ENCODE measurements around the gene TBC1D10A.

TBC1D10A gene

DNA sequence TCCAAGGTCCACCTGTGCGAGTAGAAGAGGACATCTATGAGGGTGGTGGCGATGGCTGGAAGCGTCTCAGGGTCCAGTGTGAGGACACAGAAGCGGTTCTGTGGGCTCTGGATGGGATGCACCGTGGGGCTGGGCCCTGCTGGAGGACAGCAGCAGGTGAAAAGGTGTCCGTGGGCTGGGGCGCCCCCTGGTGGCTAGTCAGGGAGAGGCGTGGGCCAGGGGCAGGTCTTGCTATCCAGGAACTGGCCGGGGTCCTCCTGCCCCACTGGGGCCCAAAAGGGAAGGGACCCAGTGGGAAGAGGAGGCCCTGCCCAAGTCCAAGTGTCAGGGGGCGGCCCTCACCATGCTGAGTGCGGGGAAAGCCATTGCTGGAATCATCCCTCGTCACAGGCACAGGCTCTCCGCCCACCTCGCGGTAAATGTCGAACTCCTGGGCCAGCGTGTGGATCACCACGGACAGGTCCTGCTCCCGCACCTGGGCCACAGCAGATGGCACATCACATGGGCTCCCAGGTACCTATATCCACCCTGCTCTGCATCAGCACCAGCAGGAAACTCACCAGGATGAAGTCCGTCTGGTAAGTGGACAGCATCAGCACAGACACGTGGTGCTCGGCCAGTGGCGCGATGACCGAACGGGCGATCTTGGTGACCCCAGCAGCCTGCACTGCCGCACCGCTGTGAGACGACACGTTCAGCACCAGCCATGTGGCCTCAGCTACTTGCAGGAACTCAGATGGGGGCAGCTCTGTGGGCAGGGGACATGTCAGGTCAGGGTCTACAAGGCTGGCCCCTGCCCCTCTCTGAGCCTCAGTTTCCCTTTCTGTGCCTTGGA lies 39.7 kb downstream of the TBC1D10A start:
- no peaks in the 10 kb centered on the region for H3K9me3 ChIP-seq (ENCODE audit: insufficient read depth, low read depth, low read length)
- peaks cover 10% of the 10 kb centered on the region; the same call in 1 of the 2 replicates for H3K36me3 ChIP-seq (ENCODE audit: insufficient read depth, low read length)
- no peak overlapping the region for H2AFZ ChIP-seq (ENCODE audit: low read length)
- no peak overlapping the region for H3K9ac ChIP-seq (ENCODE audit: low read depth, low read length, poor library complexity, severe bottlenecking)
- H3K27me3 ChIP-seq (ENCODE audit: insufficient read depth, low read length, poor library complexity, severe bottlenecking): no peaks in the 10 kb centered on the region
- H3K4me3 ChIP-seq (ENCODE audit: low read length, poor library complexity, severe bottlenecking): no peak overlapping the region
- no peak overlapping the region for H3K4me2 ChIP-seq (ENCODE audit: low read depth, low read length, poor library complexity, severe bottlenecking)
- no peaks in the 10 kb centered on the region for H4K20me1 ChIP-seq (ENCODE audit: insufficient read depth, low read length, poor library complexity, severe bottlenecking)
- H3K9me2 ChIP-seq (replicated peaks; ENCODE audit: low read depth, low read length): no peaks in the 10 kb centered on the region
- no peak for TF ChIP-seq EZH2phosphoT487 (IDR thresholded peaks at IDR 0.05; ENCODE audit: borderline replicate concordance)
- TF ChIP-seq, protein P1, sequence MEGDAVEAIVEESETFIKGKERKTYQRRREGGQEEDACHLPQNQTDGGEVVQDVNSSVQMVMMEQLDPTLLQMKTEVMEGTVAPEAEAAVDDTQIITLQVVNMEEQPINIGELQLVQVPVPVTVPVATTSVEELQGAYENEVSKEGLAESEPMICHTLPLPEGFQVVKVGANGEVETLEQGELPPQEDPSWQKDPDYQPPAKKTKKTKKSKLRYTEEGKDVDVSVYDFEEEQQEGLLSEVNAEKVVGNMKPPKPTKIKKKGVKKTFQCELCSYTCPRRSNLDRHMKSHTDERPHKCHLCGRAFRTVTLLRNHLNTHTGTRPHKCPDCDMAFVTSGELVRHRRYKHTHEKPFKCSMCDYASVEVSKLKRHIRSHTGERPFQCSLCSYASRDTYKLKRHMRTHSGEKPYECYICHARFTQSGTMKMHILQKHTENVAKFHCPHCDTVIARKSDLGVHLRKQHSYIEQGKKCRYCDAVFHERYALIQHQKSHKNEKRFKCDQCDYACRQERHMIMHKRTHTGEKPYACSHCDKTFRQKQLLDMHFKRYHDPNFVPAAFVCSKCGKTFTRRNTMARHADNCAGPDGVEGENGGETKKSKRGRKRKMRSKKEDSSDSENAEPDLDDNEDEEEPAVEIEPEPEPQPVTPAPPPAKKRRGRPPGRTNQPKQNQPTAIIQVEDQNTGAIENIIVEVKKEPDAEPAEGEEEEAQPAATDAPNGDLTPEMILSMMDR (conservative IDR thresholded peaks at IDR 0.05; ENCODE audit: low read length): peak; percentile 83
- H3F3A ChIP-seq (ENCODE audit: low read depth): 0 out of 2 replicates have a peak, but pooled peaks cover 8% of the 10 kb centered on the region
- peaks cover 49% of the 10 kb centered on the region for H3K4me1 ChIP-seq (ENCODE audit: insufficient read depth, low read length, poor library complexity, severe bottlenecking)
- H3K79me2 ChIP-seq (ENCODE audit: insufficient read depth, low read length): peaks cover 9% of the 10 kb centered on the region

DNA sequence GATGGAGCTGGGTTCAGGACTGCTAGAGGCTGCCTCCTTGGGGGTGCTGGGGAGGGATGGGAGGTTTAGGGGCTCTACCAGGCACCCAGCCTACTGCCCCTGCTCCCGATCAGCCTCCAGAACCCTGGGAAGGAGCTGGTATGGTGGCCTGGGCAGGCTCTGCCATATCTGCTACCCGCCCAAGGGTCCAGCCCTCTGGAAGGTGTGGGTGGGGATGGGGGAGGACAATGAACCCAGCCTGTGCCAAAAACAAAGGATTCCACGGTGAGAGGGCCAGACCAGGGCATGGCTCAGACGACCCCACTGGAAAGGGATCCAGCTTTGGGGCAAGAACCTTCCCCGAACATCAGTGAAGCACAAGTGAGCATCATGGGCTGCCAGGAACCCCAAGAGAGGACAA lies 40.4 kb downstream of the TBC1D10A start:
- TF ChIP-seq, protein P1 (conservative IDR thresholded peaks at IDR 0.05; ENCODE audit: low read length): no peak
- TF ChIP-seq EZH2phosphoT487 (IDR thresholded peaks at IDR 0.05; ENCODE audit: borderline replicate concordance): no peak
- Histone ChIP-seq H3K36me3 (ENCODE audit: insufficient read depth, low read length) (peaks cover 4% of the 10 kb centered on the region; the same call in 1 of the 2 replicates), H3K9ac (ENCODE audit: low read depth, low read length, poor library complexity, severe bottlenecking) (no peak overlapping the region)

DNA sequence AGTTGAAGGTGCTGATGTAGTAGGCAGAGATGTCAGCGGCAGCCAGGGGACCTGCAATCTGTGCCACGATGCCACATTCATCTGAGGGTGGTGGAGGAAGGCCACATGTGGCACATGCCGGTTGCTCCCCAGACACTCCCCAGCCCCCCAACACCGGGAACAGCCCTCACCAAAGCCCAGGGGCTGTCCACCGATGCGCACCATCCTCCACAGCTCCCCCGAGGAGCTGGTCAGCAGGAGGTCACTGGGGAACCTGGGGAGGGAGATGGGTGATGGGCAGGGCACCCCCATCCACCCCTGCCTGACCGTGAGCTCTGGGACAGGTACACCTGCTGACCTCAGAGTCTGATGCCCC lies 40.9 kb downstream of the TBC1D10A start:
- H3K9me2 ChIP-seq (replicated peaks; ENCODE audit: low read depth, low read length): no peaks in the 10 kb centered on the region
- H3K4me2 ChIP-seq (ENCODE audit: low read depth, low read length, poor library complexity, severe bottlenecking): no peak overlapping the region
- H3K4me3 ChIP-seq (ENCODE audit: low read length, poor library complexity, severe bottlenecking): no peak overlapping the region
- no peak overlapping the region for H3K9ac ChIP-seq (ENCODE audit: low read depth, low read length, poor library complexity, severe bottlenecking)
- H3K79me2 ChIP-seq (ENCODE audit: insufficient read depth, low read length): peaks cover 9% of the 10 kb centered on the region
- H3F3A ChIP-seq (ENCODE audit: low read depth): 0 out of 2 replicates have a peak, but pooled peaks cover 8% of the 10 kb centered on the region
- H2AFZ ChIP-seq (ENCODE audit: low read length): no peak overlapping the region
- TF ChIP-seq, protein P1 (conservative IDR thresholded peaks at IDR 0.05; ENCODE audit: low read length): no peak
- TF ChIP-seq EZH2phosphoT487 (IDR thresholded peaks at IDR 0.05; ENCODE audit: borderline replicate concordance): no peak
- H3K4me1 ChIP-seq (ENCODE audit: insufficient read depth, low read length, poor library complexity, severe bottlenecking): peaks cover 41% of the 10 kb centered on the region
- H3K36me3 ChIP-seq (ENCODE audit: insufficient read depth, low read length): no peaks in the 10 kb centered on the region
- no peaks in the 10 kb centered on the region for H3K9me3 ChIP-seq (ENCODE audit: insufficient read depth, low read depth, low read length)
- no peaks in the 10 kb centered on the region for H3K27me3 ChIP-seq (ENCODE audit: insufficient read depth, low read length, poor library complexity, severe bottlenecking)
- no peaks in the 10 kb centered on the region for H4K20me1 ChIP-seq (ENCODE audit: insufficient read depth, low read length, poor library complexity, severe bottlenecking)

More for the DNA sequence above, 40.4 kb downstream of the TBC1D10A start:
- H3K27me3 ChIP-seq (ENCODE audit: insufficient read depth, low read length, poor library complexity, severe bottlenecking): no peaks in the 10 kb centered on the region
- peaks cover 46% of the 10 kb centered on the region for H3K4me1 ChIP-seq (ENCODE audit: insufficient read depth, low read length, poor library complexity, severe bottlenecking)
- H3K4me2 ChIP-seq (ENCODE audit: low read depth, low read length, poor library complexity, severe bottlenecking): no peak overlapping the region
- H3F3A ChIP-seq (ENCODE audit: low read depth): 0 out of 2 replicates have a peak, but pooled peaks cover 8% of the 10 kb centered on the region
- no peaks in the 10 kb centered on the region for H4K20me1 ChIP-seq (ENCODE audit: insufficient read depth, low read length, poor library complexity, severe bottlenecking)
- no peak overlapping the region for H3K4me3 ChIP-seq (ENCODE audit: low read length, poor library complexity, severe bottlenecking)
- H3K9me2 ChIP-seq (replicated peaks; ENCODE audit: low read depth, low read length): no peaks in the 10 kb centered on the region
- H2AFZ ChIP-seq (ENCODE audit: low read length): no peak overlapping the region
- H3K9me3 ChIP-seq (ENCODE audit: insufficient read depth, low read depth, low read length): no peaks in the 10 kb centered on the region
- peaks cover 9% of the 10 kb centered on the region for H3K79me2 ChIP-seq (ENCODE audit: insufficient read depth, low read length)
